ENCODE results near the gene ARG1. TPM values are rescaled to one million over a fixed set of nuclear protein-coding genes. Genes with fewer than 3 reads are reported as not detected.

Gene ARG1
- total and polyA plus RNA-seq, 10 of the 15 experiments (the other 5 are each of a cell fraction or from before 2014, with no cell fraction given): 0.33 TPM; not detected in 9

- peaks cover 4 to 19% of the 10 kb centered on the region in 2 experiments for H3K36me3 ChIP-seq (ENCODE audit: control insufficient read depth in 2 of 2, insufficient read depth in 2 of 2, low read length in 1 of 2)
- no peak overlapping the region for H3K4me3 ChIP-seq
- no peaks in the 10 kb centered on the region for H3K9me3 ChIP-seq (replicated peaks; ENCODE audit: control insufficient read depth, insufficient read depth, low read length)
- intact Hi-C loops (cut with micrococcal nuclease; ENCODE audit: unreplicated experiment): no loop called here
- H3K9ac ChIP-seq (ENCODE audit: control insufficient read depth, insufficient read depth, low read length): no peak overlapping the region
- SMC1A ChIA-PET (ENCODE audit: uncharacterized antibody, unreplicated experiment): no interaction called here
- no TSS peak for BruUV-seq (replicated peaks)
- H3K79me2 ChIP-seq (ENCODE audit: control insufficient read depth, insufficient read depth, low read length): no peaks in the 10 kb centered on the region
- H3K27me3 ChIP-seq (replicated peaks in 1 of 2; ENCODE audit: control insufficient read depth in 2 of 2, insufficient read depth in 2 of 2, low read length in 1 of 2): no peaks in the 10 kb centered on the region
- H3K4me2 ChIP-seq (ENCODE audit: control insufficient read depth, insufficient read depth): no peak overlapping the region
- no peak for ATAC-seq
- CTCF ChIA-PET: interaction anchor here (4.0 kb wide), 1 partner anchor 13 kb away, joined by 26 read pairs; the partner anchor contains the start of gene MED23
- no peak for TF ChIP-seq NFYA (IDR thresholded peaks at IDR 0.05; ENCODE audit: borderline replicate concordance, low read depth, low read length)
- no peak for TF ChIP-seq SMAD1 (IDR thresholded peaks at IDR 0.05; ENCODE audit: low read depth, partially characterized antibody)
- TF ChIP-seq TCF7 (IDR thresholded peaks at IDR 0.05; ENCODE audit: borderline replicate concordance): no peak
- no peak for TF ChIP-seq NFIC (IDR thresholded peaks at IDR 0.05; ENCODE audit: low read depth, low read length)
- no peak for TF ChIP-seq TARDBP (IDR thresholded peaks at IDR 0.05; ENCODE audit: borderline replicate concordance)
- TF ChIP-seq ASH2L (IDR thresholded peaks at IDR 0.05; ENCODE audit: borderline replicate concordance, low read depth): no peak
- no peak for TF ChIP-seq MEF2B (IDR thresholded peaks at IDR 0.05; ENCODE audit: partially characterized antibody, poor library complexity, severe bottlenecking)
- TF ChIP-seq WRNIP1 (IDR thresholded peaks at IDR 0.05; ENCODE audit: borderline replicate concordance, low read depth, low read length): no peak
- TF ChIP-seq CBFB (IDR thresholded peaks at IDR 0.05; ENCODE audit: low read depth): no peak
- TF ChIP-seq ZBTB33 (IDR thresholded peaks at IDR 0.05): no peak
- TF ChIP-seq EZH2 (IDR thresholded peaks at IDR 0.05; ENCODE audit: borderline replicate concordance, control insufficient read depth, low read depth, low read length): no peak
- TF ChIP-seq MEF2A (IDR thresholded peaks at IDR 0.05; ENCODE audit: insufficient read depth, low read depth, low read length): no peak
- TF ChIP-seq ATF2 (IDR thresholded peaks at IDR 0.05; ENCODE audit: low read length): no peak
- TF ChIP-seq NR2C1 (IDR thresholded peaks at IDR 0.05): no peak
- no peak for TF ChIP-seq TBL1XR1 (IDR thresholded peaks at IDR 0.05; ENCODE audit: low read depth, low read length)
- TF ChIP-seq CEBPZ (IDR thresholded peaks at IDR 0.05; ENCODE audit: low read depth, low read length): no peak
- no peaks in the 10 kb centered on the region for H4K20me1 ChIP-seq (ENCODE audit: control insufficient read depth, insufficient read depth)
- POLR2A ChIA-PET: no interaction called here
- no peak overlapping the region for H3K27ac ChIP-seq (ENCODE audit: control insufficient read depth, insufficient read depth)
- DNase-seq (ENCODE audit: low read depth, low spot score): no peak
- FAIRE-seq: no peak
- RAD21 ChIA-PET (ENCODE audit: unreplicated experiment): no interaction called here
- in situ Hi-C loops (cut with MboI): no loop called here
- H3K4me1 ChIP-seq (ENCODE audit: control insufficient read depth, insufficient read depth, low read length): no peaks in the 10 kb centered on the region
- 99% methylated on average over 4 of the region's 4 CpGs for WGBS (ENCODE audit: insufficient coverage, insufficient replicate concordance, low lambda C conversion rate, missing lambda C conversion rate)
- H2AFZ ChIP-seq (ENCODE audit: control insufficient read depth, low read depth, low read length): no peak overlapping the region
Observed at GRCh38 chr6:131615275-131615674, 42.2 kb downstream of the ARG1 start.

Data from GM12878 (cell line).